ENCODE results near the gene ATP8A2.
"Not testable (repeated sequence)": the region's sequence is repeated elsewhere in the genome, so short reads cannot be mapped to it uniquely, and the experiment has no call there.

ATP8A2 gene

DNA sequence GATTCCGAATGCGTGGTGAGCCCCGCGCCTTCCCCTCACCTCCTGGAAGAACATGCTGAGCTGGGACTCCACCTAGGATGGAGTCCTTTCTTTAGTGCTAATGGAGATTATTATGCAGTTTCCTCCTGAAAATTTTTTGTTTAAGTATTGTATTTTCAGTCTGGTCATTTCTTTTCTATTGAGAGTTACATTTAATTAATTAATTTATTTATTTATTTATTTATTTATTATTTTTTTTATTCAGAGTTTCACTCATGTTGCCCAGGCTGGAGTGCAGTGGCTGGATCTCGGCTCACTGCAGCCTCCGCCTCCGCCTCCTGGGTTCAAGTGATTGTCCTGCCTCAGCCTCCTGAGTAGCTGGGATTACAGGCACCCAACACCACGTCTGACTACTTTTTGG, 400.8 kb downstream of the ATP8A2 start:
- not testable (repeated sequence) for DNase-seq

DNA sequence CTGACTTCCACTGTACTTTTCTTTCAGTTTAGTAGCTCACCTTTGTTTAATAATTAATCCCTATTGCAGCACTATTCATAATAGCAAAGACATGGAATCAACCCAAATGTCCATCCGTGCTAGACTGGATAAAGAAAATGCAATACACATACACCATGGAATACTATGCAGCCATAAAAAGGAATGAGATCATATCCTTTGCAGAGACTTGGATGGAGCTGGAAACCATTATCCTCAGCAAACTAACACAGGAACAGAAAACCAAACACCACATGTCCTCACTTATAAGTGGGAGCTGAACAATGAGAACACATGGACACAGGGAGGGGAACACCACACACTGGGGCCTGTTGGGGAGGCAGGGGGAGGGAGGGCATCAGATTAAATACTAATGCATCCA, 402.3 kb downstream of the ATP8A2 start:
- not testable (repeated sequence) for DNase-seq

GRCh38 chr13:25775275-25775674, 403.5 kb downstream of the ATP8A2 start:
- no peak for DNase-seq

- DNase-seq, result no peak
Measured at GRCh38 chr13:25775986-25776385, 404.2 kb downstream of the ATP8A2 start.

DNA sequence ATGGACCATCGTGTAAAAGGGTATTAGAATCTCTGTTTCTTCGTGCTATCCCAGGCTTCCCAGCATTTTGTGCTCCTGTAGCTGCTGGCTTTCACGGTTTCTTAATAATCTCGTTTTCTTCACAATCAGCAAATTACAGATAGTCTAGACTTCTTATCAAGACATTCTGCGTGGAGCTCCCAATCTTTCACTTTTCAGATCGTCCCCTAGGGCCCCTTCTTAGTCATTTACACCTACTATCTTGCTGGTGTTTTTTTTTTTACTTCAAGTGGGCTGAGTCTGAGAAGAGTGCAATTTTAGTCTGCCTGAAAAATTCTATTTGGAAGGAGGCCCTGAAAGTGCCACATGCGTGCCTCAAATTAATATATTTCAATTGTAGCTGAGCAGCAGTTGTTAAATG, 404.9 kb downstream of the ATP8A2 start:
- no peak for DNase-seq

- no peak for DNase-seq
Measured at GRCh38 chr13:25777509-25777908, 405.7 kb downstream of the ATP8A2 start.

DNA sequence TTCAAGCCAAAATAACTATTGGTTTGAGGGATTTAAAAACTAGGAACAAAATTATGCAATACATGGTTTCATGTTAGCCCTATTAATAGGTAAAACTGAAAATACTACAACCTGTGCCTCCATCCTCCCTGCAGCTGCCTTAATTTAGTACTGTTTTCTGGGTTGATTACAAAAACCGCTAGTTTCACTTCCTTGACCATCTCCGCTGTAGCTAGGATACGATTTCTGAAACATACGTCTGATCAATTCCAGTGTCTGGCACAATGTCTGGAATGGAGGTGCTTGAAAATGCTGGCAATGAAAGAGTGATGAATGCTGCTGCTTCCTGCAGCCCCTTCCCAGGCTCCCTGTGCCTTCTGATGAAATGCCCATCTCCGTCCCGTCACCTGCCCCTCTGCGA, 406.6 kb downstream of the ATP8A2 start:
- DNase-seq, result no peak

DNA sequence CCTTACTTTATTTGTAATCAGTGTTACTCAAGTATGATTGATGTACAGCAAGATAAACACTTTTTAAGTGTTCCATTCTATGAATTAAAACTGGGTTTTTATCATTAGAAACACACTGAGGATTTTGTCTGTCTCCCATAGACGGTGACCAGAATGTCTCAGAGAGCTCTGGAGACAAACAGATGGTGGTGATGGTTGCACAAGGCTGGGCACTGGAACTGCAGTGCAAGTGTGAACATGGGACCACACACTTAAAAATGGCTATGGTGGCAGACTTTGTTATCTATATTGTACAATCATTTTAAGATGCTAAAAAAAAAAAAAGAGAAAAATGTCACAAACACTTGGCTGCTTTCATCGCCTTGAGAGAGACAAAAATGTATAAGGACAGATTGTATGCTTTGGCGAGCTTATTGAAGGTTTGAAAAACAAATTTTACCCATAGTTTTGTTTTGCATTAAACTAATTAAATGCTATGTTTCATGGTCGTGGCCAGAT, 407.1 kb downstream of the ATP8A2 start:
- DNase-seq, result no peak

DNA sequence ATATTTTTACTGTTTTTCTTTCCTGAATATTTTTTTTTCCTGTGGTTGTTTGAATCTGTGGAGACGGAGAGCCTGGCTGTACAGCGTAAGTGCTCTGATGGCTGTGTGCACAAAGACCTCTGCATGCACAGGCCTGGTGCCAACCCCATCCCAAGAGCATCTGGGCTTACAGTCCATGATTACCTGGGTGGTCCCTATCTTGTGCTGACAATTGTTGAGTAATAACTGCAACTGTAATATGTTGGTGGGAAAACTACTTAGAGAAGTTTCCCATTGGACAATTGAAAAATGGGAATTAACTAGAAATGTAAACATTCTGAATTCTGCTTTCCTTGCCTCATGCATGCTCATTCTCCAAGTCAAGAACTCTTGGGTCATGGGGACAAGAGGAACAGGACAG, 411.3 kb downstream of the ATP8A2 start:
- DNase-seq, result no peak

GRCh38 chr13:25783601-25784024, 411.8 kb downstream of the ATP8A2 start:
- peak; percentile 71 for DNase-seq

DNA sequence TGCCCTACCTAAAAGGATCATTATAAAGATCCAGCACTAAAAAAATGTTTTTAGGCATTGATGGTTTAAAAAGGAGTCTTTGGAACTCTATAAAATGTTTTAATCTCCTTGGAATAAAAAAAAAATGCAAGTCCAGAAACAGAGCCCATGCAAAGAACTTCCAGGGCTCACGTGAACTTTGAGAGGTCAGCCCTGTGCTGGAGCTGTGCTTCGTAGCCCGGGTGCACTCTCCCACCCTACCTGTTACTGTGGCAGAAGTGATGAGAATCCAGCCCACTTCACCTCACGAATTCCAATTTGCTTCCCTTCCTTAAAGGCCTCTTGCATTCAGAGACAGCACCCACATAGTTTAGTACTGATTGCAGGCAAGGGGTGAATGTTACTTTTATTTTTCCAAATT, 412.3 kb downstream of the ATP8A2 start:
- DNase-seq, result no peak

- DNase-seq, result not testable (repeated sequence)
Measured at GRCh38 chr13:25790137-25790536, 418.4 kb downstream of the ATP8A2 start.

DNA sequence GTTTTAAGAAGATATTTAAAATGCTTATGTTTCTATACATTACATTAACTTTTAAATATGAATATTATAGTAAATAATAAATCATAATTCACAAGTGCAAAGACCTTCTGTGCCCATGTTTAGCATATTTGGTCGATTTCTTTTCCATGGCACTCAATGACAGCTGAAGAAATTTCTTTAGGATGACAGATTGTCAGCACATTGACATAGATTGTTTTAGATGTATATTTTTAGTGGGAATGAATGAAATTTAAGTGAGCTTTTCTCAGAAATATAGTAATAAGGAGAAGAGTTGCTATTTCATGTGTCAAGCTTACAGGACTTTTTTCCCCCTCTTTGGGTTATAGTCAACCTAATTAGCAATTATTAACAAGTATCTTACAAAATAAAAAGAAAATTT, 423.5 kb downstream of the ATP8A2 start:
- DNase-seq, result no peak

DNA sequence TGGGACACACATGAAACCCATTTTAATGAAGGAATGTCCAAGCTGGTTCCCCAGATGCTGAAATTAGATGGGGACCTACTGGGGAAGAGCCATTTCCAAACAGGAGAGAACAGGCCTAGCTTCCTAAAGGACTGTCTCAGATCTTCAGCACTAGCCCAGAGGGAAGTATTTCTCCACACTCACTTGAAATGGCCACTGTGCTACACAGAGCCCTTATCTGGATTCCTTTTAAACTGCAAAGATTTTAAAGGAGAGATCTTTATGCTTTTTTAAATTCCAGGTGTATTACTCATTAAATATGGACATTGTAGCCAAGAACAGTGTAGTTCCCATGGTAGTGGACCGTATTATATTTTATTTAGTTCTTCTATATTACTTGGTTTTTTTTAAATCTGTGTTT, 424.7 kb downstream of the ATP8A2 start:
- DNase-seq, result no peak

DNA sequence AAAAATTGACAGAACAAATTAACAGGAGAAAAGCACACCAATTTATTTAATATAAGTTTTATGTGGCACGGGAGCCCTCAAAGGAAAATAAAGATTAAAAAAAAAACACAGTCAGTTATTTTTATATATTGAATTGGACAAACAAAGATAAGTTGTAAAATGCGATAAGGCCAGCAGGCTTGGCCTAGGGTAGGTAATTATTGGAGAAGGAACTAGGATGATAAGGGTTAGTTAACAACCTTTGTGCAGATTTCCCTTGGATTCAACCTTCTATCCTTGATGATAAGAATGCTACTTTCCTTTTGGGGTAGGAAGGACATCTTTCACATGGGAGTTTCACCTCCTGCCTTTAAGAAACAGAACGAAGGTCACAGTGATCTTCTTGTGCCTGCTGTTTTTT, 427.2 kb downstream of the ATP8A2 start:
- DNase-seq, result no peak

- no peak for DNase-seq
Measured at GRCh38 chr13:25800523-25800922, 428.7 kb downstream of the ATP8A2 start.

DNA sequence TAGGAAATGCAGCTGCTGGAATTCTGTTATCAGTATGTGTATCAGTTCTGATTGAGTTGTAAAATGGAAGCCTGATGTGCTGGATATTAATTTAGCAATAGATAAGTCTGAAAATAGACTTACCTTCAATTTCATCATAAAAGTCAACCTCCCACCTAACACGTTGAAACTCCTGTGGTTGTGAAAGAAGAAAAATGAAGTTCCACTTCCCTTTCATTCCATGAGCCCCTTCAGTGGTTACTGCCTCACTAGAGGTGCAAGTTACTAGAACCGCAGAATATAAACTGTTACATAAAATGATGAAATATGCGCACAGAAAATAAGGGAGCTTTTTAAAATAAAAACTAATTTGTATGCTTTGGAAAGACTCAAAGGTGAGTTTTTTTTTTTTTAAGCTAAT, 430.8 kb downstream of the ATP8A2 start:
- DNase-seq, result no peak

GRCh38 chr13:25803641-25804040, 431.9 kb downstream of the ATP8A2 start:
- DNase-seq, result no peak

- DNase-seq, result no peak
Measured at GRCh38 chr13:25806264-25806974, 434.6 kb downstream of the ATP8A2 start.

DNA sequence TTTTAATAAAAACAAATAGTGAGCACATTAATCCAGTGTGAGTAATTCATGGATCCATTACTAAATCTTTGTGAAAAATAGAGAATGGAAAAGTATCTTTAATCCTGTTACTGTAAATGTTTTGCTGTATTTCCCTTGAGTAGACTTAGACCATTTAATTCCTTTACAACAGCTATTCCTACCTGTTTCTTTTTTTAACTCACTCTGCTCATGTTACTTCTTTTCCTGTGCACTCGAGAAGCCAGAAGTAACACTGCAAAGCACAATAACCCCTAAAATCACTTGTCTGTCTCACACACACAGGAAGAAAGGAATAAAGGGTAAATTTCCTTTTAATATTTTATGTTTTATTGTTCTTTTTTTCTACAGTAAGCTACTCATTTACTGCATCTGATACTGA, 435.8 kb downstream of the ATP8A2 start:
- DNase-seq, result no peak

GRCh38 chr13:25811506-25811905, 439.7 kb downstream of the ATP8A2 start:
- DNase-seq, result no peak

- no peak for DNase-seq
Measured at GRCh38 chr13:25816239-25816638, 444.5 kb downstream of the ATP8A2 start.

DNA sequence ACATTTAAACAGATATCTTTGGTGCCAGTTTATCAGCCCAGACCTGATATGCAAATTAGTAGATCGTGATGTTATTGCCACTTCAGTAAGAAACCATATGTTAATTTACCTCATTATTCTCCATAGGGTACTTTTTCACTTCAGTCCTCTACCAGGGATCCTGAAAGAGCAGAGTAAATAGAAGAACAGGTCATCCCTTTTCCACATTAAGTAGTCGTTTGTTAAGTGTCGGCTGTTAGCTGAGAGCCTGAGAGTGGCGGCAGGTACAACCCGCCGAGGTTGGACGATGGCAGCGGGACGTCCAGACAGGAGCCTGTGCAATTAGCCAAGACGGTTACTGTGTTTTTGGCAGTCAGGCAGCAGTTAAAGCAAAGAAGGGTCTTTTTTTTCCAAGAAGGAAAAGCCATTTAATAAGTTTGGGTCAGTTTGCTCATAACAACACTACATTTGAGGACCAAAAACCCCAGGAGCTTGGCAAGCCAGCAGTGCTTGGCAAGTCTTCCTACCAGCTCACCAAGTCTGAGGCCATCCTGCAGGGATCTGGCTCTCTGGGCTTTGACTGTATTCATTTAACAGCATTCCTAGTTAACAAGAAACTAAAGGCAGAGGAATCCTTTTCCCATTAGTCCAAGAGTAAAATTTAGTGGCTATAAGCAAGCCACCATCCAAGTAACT, 448.2 kb downstream of the ATP8A2 start:
- peak; percentile 63 for DNase-seq

GRCh38 chr13:25821776-25822175, 450.0 kb downstream of the ATP8A2 start:
- DNase-seq, result no peak

GRCh38 chr13:25827221-25827620, 455.4 kb downstream of the ATP8A2 start:
- DNase-seq, result not testable (repeated sequence)

All from NCI-H187 treated with DMSO at 0.1 percent for 48 hours (cell line).